ENCODE results near the gene CELF2.

DNA sequence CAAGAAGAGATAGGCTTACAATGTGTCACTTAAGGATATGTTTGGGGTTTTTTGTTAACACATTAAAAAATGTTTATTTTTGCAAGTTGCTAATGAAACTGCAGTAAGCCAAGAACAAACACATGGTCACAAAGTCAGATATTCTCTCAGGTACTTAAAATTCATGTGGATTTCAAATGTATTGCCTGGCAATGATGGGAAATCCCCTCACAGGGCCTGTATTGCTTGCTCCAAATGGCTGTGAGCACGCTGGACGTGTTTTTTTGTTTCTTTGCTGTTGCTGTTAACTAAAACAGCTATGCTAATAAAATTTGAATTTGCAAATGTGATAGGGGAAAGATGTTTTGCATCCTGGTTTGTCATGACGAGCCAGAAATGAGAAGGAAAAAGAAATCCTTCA, 3.8 kb upstream of the CELF2 start:
- TF ChIP-seq POLR2AphosphoS5 (IDR thresholded peaks at IDR 0.05) (no peak), EP300 (IDR thresholded peaks at IDR 0.05) (no peak), POLR2A (IDR thresholded peaks at IDR 0.05) (no peak)
- TF ChIP-seq, protein P1, sequence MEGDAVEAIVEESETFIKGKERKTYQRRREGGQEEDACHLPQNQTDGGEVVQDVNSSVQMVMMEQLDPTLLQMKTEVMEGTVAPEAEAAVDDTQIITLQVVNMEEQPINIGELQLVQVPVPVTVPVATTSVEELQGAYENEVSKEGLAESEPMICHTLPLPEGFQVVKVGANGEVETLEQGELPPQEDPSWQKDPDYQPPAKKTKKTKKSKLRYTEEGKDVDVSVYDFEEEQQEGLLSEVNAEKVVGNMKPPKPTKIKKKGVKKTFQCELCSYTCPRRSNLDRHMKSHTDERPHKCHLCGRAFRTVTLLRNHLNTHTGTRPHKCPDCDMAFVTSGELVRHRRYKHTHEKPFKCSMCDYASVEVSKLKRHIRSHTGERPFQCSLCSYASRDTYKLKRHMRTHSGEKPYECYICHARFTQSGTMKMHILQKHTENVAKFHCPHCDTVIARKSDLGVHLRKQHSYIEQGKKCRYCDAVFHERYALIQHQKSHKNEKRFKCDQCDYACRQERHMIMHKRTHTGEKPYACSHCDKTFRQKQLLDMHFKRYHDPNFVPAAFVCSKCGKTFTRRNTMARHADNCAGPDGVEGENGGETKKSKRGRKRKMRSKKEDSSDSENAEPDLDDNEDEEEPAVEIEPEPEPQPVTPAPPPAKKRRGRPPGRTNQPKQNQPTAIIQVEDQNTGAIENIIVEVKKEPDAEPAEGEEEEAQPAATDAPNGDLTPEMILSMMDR (IDR thresholded peaks at IDR 0.05) = no peak
